Measurements from ENCODE around the gene PPP1R16B.

DNA sequence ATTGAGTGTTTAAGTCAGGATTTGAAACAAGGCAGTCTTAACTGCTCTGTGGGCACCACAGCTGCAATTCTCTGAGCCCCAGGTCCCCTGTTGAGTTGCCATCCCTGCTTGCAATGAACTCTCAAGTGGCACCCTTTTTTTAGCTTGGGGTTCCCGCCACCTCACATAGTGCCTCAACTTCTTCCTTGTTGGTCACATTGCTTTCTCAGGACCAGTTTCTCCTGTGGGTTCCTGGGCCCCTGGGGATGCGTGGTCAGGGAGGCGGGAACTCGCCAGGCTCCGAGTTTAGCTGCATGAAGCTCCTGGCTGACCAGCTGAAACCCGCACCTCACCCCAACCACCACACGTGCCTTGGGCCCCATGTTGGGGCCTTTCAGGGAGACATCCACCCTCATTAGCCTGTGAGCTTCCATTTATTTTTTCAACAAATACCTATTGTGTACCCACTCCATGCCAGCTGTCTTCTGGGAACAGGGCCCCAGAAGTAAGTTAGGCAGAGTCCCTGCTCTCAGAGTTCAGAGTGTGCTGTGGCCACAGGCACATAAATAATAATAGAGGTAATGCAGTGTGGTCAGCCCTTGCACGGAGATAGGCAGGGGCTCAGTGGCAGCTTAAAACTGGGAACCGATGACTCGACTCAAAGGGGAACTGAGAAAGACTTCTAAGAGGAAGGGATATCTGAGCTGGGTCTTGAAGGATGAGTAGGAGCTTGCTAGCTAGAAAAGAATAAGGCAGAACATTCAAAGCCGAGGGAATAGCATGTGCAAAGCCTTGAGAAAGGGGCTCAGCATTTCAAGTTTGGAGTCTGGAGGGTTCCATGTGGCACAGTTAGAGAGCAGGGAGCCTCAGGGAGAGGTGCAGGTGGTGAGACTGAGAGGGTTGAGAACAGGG is 86.8 kb downstream of the PPP1R16B start:
- TF ChIP-seq, protein P1, sequence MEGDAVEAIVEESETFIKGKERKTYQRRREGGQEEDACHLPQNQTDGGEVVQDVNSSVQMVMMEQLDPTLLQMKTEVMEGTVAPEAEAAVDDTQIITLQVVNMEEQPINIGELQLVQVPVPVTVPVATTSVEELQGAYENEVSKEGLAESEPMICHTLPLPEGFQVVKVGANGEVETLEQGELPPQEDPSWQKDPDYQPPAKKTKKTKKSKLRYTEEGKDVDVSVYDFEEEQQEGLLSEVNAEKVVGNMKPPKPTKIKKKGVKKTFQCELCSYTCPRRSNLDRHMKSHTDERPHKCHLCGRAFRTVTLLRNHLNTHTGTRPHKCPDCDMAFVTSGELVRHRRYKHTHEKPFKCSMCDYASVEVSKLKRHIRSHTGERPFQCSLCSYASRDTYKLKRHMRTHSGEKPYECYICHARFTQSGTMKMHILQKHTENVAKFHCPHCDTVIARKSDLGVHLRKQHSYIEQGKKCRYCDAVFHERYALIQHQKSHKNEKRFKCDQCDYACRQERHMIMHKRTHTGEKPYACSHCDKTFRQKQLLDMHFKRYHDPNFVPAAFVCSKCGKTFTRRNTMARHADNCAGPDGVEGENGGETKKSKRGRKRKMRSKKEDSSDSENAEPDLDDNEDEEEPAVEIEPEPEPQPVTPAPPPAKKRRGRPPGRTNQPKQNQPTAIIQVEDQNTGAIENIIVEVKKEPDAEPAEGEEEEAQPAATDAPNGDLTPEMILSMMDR (IDR thresholded peaks at IDR 0.05): no peak
- no peak for TF ChIP-seq POLR2A (IDR thresholded peaks at IDR 0.05)
